ENCODE results near the gene SEMA4D.

GRCh38 chr9:89438194-89438593 is 59.7 kb downstream of the SEMA4D start:
- TF ChIP-seq CTCF (IDR thresholded peaks at IDR 0.05; ENCODE audit: low read depth, low read length) = no peak
- TF ChIP-seq EZH2phosphoT487 (IDR thresholded peaks at IDR 0.05; ENCODE audit: low read depth) = no peak
